Stimulated activated CD4-positive, alpha-beta T cell treated with anti-CD3 and anti-CD28 coated beads, Interleukin-4, amount 100 ng/mL, for 24 hours (primary cell): ENCODE data around the gene SLC16A8.
"Not testable (repeated sequence)": the region's sequence is repeated elsewhere in the genome, so short reads cannot be mapped to it uniquely, and the experiment has no call there.

ENCODE experiments used
- DNase-seq: peaks from one replicate; pipeline ENCODE4 v3.0.0-alpha.2; 2020

SLC16A8 gene

GRCh38 chr22:38040953-38041759 is 42.8 kb downstream of the SLC16A8 start:
- no peak for DNase-seq

GRCh38 chr22:38038890-38039812 is 44.8 kb downstream of the SLC16A8 start:
- DNase-seq, result no peak

- DNase-seq, result no peak
Observed at GRCh38 chr22:38038426-38038825, 45.6 kb downstream of the SLC16A8 start.

- DNase-seq, result not testable (repeated sequence)
Observed at GRCh38 chr22:38037367-38038150, 46.4 kb downstream of the SLC16A8 start.

GRCh38 chr22:38036392-38037062 is 47.5 kb downstream of the SLC16A8 start:
- no peak for DNase-seq

- DNase-seq, result no peak
Observed at GRCh38 chr22:38035530-38035885, 48.5 kb downstream of the SLC16A8 start.

- DNase-seq, result no peak
Observed at GRCh38 chr22:38034884-38035529, 49.0 kb downstream of the SLC16A8 start.

GRCh38 chr22:38034278-38034882 is 49.6 kb downstream of the SLC16A8 start:
- no peak for DNase-seq

GRCh38 chr22:38033522-38034277 is 50.3 kb downstream of the SLC16A8 start:
- DNase-seq, result no peak

GRCh38 chr22:38032681-38033521 is 51.1 kb downstream of the SLC16A8 start:
- no peak for DNase-seq

- DNase-seq, result no peak
Observed at GRCh38 chr22:38031491-38031890, 52.5 kb downstream of the SLC16A8 start.

GRCh38 chr22:38030311-38031133 is 53.5 kb downstream of the SLC16A8 start:
- no peak for DNase-seq

GRCh38 chr22:38029901-38030300 is 54.1 kb downstream of the SLC16A8 start:
- no peak for DNase-seq

GRCh38 chr22:38029370-38029769 is 54.6 kb downstream of the SLC16A8 start:
- no peak for DNase-seq

GRCh38 chr22:38028344-38029130 is 55.4 kb downstream of the SLC16A8 start:
- DNase-seq, result no peak
